Measurements from ENCODE around the gene KMT2C.
"Not testable (repeated sequence)": the region's sequence is repeated elsewhere in the genome, so short reads cannot be mapped to it uniquely, and the experiment has no call there.

DNA sequence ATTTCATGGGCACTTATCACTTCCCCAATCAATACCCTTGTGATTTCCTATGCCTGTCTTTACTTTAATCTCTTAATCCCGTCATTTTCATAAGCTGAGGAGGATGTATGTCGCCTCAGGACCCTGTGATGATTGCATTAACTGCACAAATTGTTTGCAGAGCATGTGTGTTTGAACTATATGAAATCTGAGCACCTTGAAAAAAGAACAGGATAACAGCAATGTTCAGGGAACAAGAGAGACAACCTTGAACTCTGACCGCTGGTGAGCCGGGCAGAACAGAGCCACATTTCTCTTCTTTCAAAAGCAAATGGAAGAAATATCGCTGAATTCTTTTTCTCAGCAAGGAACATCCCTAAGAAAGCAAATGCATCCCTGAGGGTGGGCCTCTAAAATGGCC is 84.1 kb downstream of the KMT2C start:
- TF ChIP-seq, protein P1, sequence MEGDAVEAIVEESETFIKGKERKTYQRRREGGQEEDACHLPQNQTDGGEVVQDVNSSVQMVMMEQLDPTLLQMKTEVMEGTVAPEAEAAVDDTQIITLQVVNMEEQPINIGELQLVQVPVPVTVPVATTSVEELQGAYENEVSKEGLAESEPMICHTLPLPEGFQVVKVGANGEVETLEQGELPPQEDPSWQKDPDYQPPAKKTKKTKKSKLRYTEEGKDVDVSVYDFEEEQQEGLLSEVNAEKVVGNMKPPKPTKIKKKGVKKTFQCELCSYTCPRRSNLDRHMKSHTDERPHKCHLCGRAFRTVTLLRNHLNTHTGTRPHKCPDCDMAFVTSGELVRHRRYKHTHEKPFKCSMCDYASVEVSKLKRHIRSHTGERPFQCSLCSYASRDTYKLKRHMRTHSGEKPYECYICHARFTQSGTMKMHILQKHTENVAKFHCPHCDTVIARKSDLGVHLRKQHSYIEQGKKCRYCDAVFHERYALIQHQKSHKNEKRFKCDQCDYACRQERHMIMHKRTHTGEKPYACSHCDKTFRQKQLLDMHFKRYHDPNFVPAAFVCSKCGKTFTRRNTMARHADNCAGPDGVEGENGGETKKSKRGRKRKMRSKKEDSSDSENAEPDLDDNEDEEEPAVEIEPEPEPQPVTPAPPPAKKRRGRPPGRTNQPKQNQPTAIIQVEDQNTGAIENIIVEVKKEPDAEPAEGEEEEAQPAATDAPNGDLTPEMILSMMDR (IDR thresholded peaks at IDR 0.05) = not testable (repeated sequence)
- not testable (repeated sequence) for TF ChIP-seq POLR2A (IDR thresholded peaks at IDR 0.05)
